Suppressor macrophage treated with lipopolysaccharide for 1 hour (primary cell): ENCODE data around the gene SLCO2A1.

Experiments used
- DNase-seq, 3 donors: peaks; one replicate each; pipeline ENCODE4 v3.0.0-alpha.2; 2020 to 2022

SLCO2A1 gene

GRCh38 chr3:133880886-133881455 is 148.8 kb downstream of the SLCO2A1 start:
- no peak for DNase-seq

GRCh38 chr3:133880287-133880686 is 149.4 kb downstream of the SLCO2A1 start:
- DNase-seq = no peak

- DNase-seq = no peak
These were observed 151.2 kb downstream of the SLCO2A1 start for GRCh38 chr3:133878518-133878917.
